Stimulated activated CD8-positive, alpha-beta memory T cell treated with anti-CD3 and anti-CD28 coated beads, Interleukin-15, amount 100 ng/mL, for 24 hours (primary cell): ENCODE data around the gene PGBD5.

ENCODE experiments used
- DNase-seq: peaks from one replicate; pipeline ENCODE4 v3.0.0-alpha.2; 2020; ENCODE audit warnings: low read depth

The PGBD5 gene

DNA sequence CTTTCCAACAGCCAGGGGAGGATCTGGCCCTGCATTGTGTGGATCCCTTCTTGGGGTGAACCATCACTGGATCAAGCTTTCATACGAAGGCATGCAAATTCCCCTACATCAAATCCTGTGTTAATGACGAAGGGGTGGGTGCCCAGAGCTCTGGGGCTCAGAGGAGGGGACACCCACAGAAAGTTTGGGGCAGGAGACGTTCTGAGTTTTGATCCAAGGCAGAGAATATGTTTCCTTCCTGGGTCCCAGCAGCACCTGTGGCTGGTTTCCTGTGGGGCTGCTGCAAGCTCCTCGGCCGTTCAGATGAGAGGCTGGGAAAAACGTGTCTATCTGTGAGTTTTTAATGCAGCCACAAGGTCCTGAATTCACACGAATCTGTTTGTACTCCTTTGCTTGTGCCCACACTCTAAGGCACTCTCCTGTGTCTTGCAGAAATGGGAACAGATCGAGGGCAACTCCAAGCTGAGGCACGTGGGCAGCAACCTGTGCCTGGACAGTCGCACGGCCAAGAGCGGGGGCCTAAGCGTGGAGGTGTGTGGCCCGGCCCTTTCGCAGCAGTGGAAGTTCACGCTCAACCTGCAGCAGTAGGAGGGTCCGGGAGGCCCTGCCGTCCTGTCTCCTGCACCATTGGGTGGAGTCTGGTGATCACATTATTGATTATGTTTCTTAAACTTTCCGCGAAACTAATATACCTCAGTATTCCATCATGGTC is 147.1 kb downstream of the PGBD5 start:
- no peak for DNase-seq

DNA sequence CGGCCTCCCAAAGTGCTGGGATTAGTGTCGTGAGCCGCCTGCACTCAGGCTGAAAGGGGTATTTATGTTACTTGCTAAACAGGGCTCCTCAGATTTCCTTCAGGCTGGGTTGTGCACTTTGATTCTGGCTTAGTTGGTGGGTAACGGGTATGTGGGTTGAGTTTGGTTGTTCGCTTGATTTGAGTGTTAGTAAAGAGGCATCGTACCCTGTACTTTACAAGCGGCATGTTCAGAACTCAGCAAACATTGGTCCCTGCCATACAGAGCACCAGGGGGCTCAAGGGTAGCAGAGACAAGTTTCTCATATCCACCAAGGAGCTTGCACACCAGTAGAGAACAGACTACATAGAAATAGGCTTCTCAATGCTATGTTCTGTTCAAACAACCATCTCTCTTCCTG is 147.8 kb downstream of the PGBD5 start:
- DNase-seq, result no peak

DNA sequence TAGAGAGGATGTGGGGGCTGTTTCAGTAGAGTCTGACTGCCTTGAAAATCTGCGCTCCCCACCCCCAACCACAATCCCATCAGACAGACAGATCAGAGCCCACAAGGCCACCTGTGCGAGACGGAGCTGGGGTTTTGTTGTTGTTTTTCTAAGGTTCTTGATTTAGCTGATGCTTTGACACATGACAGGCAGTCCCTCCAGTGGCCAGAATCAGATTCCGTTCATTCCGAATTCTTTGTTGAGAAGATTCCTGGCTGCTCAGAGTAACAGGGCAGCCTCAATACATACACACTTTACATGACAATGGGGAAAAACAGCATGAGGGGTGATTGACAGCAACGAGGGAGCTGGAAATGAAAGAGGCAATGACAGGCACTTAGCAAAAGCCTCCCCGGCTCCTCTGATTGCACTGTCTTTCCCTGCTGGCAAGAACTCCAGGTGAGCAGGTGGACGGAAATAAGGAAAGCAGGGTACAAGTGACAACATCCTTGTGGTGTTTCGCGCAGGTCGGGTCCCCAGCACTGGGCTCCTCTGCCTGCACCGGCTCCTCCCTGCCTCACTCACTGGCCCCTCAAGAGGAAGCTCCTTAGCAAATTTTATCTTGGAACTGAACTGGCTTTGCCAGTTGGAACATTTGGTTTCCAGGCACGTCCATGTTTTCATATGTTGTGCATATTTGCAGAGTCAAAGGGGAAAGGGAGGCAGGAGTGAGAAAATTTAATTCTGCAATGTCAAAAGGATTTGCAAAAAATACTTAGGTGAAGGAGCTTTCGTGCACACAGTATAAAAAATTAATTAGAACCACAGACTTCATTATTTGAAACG is 148.7 kb downstream of the PGBD5 start:
- DNase-seq, result no peak

DNA sequence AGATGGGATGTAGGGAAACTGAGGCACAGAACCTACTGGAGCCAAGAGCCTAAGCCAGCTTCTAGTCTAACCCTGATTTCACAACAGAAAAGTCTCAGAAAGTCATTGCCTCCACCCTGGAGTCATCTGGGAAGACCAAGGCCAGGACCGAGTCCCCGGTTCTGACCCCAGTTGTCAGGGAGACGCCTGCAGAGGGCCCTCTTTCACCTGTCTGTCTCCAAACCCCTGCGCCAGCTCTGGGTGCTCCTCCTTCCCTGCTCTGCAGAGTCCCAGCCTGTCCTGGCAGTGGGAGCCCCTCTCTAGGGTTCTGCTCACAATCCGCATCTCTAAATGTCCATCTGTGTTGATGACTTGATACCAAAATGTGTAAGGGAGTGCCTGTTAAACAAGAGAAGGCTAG is 149.7 kb downstream of the PGBD5 start:
- no peak for DNase-seq

DNA sequence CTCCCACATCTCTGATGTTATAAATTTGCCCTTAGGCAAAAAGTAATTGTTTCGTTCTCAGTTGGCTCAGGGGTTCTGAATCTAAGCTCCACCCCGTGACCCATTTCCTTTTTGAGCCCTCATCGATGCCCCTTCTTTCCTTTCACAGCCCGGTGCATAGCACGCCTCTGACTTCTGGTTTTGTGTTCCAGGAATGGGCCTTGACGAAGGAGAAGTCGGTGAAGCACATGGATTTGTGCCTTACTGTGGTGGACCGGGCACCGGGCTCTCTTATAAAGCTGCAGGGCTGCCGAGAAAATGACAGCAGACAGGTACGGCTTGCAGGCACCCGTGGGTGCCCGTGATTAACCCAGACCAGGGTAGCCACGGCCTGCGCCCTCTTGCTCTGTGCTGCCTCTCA is 151.9 kb downstream of the PGBD5 start:
- DNase-seq, result no peak

DNA sequence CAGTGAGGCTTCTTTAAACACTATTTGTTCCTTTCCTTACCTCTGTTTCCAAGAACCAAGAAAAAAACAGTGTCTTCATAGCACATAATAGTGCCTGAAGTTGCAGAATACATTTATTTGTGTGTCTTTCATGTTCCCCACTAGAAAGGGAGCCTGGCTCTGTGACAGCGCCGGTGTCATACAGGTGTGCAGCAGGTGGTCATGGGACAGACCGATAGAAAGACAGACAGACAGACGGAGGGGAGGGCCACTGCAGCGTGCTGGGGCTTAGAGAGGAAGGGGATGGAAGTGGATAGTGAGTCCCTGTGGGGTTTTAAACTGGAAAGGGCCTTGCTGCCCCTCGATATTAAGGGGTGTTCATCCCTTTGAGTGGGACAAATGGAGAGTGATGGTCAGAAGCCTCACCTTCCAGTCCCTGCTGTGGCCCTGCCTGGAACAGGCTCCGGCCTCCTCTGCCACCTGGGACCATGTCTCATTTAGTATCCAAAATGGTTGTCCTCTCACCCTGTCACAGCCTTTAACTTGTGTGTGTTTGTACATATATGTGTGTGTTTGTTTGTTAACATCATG is 152.9 kb downstream of the PGBD5 start:
- no peak for DNase-seq

DNA sequence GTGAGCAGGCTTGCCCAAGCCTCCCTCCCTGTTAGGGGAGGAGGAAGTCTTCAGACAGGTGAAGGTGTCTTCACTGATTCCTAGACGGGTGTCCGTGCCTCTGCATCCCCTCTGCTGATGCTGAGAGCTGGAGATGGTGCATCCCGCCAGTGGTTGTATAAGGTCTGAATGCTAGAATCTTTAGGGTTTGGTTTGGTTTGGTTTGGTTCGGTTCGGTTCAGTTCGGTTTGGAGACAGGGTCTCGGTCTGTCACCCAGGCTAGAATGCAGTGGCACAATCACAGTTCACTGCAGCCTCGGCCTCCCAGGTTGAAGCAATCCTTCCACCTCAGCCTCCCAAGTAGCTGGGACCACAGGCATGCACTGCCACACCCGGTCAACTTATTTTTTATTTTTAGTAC is 153.6 kb downstream of the PGBD5 start:
- no peak for DNase-seq

DNA sequence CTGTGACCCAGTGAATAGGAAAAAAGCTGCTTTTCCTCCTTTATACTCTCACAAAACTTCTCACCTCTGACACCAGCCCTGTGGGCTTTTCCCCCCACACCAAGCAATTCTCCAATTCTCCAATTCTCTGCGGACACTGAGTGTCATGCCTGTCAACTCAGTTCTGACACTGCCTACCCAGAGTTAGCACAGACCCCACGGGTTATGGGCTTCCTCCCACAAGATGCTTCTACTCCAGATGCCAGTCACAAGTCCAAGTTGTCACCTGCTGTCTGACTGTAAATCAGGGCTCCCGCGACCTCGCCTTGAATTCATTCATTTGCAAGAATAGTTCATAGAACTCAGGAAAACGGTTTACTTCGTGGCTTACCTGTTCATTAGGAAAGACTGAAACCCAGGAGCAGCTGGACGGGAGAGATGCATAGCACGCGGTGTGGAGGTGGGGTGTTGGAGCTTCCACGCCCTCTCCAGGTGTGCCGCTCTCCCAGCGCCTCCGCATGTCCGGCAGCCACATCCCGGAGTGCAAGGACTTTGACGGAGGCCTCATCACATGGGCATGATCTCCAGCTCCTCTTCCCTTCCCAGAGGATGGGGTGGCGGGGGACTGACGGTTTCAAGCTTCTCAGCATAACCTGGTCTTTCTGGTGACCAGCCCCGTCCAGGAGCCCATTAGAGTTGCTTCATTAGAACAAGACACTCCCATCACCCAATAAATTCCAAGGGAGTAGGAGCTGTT is 154.7 kb downstream of the PGBD5 start:
- DNase-seq, result no peak

DNA sequence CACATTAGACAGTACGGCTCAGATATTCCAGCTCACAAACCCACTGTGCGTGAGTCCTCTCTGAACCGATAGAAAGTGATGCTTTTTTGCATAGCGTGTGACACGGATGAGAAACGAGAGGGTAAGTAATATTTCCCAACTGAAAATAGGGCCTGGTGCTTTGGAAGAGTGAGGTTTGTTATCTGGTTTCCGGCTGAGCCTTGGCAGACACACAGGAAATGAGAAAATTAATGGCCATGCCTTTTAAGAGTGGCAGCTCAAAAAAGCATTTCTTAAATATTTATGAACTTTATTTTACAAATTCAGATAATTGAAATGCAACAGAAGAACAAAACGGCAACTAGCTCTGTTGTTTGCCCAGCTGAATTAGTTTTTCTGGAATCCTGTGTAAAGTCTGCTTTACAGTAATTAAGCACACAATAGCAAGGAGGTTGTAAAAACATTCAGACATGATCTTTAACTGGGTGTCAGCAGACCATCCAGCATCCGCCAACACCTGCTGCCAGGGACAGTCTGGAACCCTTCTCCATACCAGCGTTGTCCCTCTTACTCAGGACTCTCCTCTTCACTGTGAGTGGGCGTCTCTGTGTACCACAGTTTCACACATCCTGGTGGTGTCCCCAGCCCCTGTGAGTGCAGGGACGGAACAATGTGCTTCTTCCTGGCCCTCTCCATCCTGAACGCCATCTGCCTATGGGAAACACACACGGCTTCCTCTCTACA is 155.4 kb downstream of the PGBD5 start:
- no peak for DNase-seq

DNA sequence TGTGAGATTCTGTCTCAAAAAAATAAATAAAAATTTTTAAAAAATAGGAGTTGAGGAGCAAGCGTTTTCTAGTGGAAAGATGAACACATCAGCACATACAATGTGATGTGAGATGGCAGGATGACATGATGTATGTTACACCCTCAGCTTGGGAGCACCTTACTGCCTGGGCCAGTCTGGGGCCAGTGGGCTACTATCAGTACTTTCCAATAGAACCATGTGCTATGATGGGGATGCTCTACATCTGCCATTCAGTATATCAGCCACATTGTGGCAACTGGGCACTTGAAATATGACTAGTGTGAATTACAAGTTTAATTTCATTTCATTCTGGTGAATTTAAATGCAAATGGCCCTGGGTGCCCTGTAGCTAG is 156.0 kb downstream of the PGBD5 start:
- DNase-seq, result no peak

DNA sequence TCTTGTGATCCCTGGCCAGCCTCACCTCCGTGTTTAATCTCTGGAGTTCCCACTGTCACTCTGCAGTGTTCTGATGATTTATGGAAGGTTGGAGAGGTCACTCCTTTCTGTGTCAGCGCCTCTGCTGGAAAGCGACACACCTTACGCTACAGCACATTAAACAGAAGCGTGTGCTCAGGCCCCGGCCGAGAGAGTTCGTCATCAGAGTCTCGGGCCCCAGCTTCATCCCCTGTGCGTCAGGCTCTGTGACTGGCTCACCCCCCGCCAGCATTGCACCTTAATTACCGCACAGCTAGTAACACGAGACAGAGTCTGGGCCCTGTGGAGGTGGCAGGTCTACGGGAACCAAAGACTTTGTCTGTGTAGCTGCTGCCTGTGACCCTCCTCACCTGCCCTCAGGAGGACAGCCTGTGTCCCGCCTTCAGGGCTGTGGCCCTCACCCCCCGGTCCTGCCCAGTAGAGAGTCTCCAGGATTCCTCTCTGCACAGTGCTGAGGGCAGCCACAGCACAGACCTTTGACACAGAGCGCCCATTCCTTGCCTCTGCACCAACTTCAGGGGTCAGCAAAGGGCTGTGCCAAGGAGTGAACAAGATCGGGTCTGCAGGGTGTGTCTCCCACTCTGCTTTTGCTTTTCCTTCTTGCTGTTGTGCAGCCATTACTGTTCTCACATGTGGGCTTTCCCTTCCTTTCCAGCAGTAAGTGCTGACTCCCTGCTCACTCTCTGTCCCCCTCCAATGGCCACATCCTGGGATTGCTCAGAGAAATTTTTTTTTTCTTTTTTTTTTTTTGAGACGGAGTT is 157.6 kb downstream of the PGBD5 start:
- no peak for DNase-seq

DNA sequence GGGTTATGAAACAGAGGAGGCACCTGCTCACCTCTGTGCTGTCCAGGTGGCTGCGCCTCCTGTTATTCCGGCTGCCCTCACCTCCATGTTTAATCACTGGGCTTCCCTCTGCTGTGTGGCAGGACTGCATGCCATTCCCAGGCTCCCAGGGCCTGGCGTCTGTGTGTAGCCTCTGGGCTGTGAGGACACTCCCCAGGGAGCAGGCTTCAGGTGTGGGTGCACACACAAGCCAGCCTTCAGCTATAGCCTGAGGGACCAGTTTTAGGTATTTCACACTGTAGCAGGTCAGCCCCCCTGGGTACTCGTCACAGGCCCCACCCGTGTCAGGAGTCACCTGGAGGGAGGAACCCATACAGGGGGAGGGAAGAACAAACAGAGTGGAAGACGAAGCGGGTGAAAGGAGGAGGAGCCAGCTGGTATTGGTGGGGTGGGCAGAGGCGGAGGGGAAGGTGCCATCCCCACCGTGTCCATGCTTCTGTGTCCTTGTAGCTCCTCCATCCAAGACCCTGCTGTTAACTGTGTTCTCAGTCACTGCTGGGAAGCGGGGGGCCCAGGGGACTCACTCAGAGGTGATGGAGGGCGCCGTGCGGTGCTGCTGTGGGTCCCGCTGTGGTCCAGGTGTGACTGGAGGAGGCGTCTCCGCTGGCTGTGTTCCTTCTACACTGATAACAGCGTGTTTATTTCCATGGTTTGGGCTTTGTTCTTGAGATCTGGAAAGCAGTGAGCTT is 158.6 kb downstream of the PGBD5 start:
- no peak for DNase-seq

DNA sequence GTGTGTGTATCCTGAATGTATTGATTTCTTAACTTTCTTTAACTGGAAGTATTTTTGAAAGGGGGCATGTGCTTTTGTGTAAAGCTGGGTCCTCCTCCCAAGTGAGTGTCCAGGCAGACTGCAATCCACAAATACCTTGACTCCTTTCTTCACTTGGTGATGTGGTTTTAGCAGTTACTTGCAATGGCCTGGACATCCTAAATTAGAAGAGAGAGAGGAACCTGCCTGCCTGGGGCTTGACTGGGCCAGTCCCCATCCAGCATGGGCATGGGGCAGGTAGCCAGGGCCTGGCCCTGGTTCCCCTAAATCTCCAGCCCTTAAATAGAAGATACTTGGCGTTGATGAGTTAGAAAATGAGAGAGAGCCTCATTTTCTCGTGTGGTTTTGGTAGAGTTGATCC is 159.7 kb downstream of the PGBD5 start:
- no peak for DNase-seq

DNA sequence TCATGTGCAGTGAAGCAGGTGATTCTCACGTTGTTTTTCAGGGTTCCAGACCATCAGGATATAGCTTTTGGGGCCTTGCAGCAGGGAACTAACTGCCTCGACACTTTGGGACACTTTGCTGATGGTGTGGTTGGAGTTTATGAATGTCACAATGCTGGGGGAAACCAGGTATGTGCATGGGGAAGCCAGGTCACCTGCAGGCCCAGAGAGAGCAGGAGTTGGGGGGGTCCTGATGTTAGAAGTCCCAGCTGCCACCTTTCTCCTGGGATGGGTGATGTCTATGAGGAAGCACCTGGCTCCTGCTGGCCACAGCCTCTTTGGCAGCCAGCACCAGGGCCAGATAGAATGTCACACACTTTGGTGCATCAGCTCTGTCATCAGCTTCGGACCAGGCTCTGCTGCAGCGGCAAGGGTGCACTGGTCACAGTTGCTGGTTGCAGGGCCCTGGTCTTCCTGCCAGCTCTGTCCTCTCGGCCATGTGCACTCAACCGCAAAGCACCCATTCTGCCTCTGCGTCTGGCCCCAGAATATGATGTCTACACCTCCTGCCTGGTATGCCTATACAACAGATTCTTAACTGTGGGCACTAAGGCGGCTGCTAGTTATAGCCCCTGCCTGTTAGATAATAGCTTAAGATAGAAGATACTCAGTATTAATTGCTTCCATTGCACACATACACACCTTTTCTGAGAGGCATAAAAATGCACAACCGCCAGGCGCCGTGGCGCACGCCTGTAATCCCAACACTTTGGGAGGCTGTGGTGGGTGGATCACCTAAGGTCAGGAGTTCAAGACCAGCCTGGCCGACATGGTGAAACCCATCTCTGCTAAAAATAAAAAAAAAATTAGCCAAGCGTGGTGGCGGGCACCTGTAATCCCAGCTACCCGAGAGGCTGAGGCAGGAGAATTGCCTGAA is 160.7 kb downstream of the PGBD5 start:
- no peak for DNase-seq
